Psoas muscle (tissue), 8 donors: ENCODE data around the gene CLDN5. TPM values are rescaled to one million over a fixed set of nuclear protein-coding genes. Genes with fewer than 3 reads are reported as not detected.

ENCODE experiments used
- ATAC-seq, 4 donors: fragments of 200-7000 bp; cut with Tn5 transposase; one replicate each; pipeline ENCODE4 v1.9.1; 2020; ENCODE audit warnings: moderate library complexity in 3 of 4, mild to moderate bottlenecking in 2 of 4
- DNase-seq, 2 donors: peaks; one replicate each; pipeline ENCODE4 v3.0.0-alpha.2; 2020
- H3K27ac ChIP-seq: fragments of 200-600 bp; one replicate; pipeline ENCODE4 v1.8.0; 2022
- H3K27me3 ChIP-seq, 3 donors: fragments of 200-600 bp in 1 of 3; one replicate each; pipeline versions ENCODE4 v1.6.1 to v1.8.0; 2013 to 2022; ENCODE audit warnings: low read length in 2 of 3, mild to moderate bottlenecking in 2 of 3, moderate library complexity in 1 of 3; ENCODE audit not compliant: insufficient read depth in 3 of 3
- H3K36me3 ChIP-seq, 2 donors: fragments of 200-600 bp in 1 of 2; one replicate each; pipeline versions ENCODE4 v1.6.1 to v1.8.0; 2013 to 2022; ENCODE audit warnings: low read depth in 1 of 2, mild to moderate bottlenecking in 1 of 2, moderate library complexity in 1 of 2; ENCODE audit not compliant: insufficient read depth in 1 of 2
- H3K4me1 ChIP-seq: fragments of 200-600 bp; one replicate; pipeline ENCODE4 v1.8.0; 2022
- H3K4me3 ChIP-seq: fragments of 200-600 bp; one replicate; pipeline ENCODE4 v1.8.0; 2022; ENCODE audit warnings: mild to moderate bottlenecking
- H3K9me3 ChIP-seq: fragments of 200-600 bp; one replicate; pipeline ENCODE4 v1.8.0; 2022
- CTCF ChIP-seq: fragments of 200-600 bp; IDR thresholded peaks from one replicate; pipeline ENCODE4 v1.8.0; 2022; ENCODE audit warnings: antibody characterized with exemption
- WGBS, 3 donors: extraction: QIAGEN DNeasy Blood & Tissue Kit; methylation state at CpG; one replicate each; pipeline versions ENCODE4 v1.1.6 to v1.1.7; 2013; 5-methylcytosine and 5-hydroxymethylcytosine counted together
- intact Hi-C, 2 donors: fragments of 100-400 bp; cut with DNase I; formaldehyde crosslinking; loops; one replicate each; pipeline versions ENCODE4 v1.11.0 to v1.14.2; 2022
- polyA plus RNA-seq, 3 donors: library from polyadenylated mRNA; stranded (reverse); fragments of 200-250 nt; gene quantifications; one replicate each; pipeline ENCODE4 v1.2.3, GENCODE V29; 2013
- total RNA-seq, 4 donors: library from RNA; stranded (reverse); fragmentation: NEBNext Ultra II Directional in 2 of 4; extraction: Animal tissue kit (Norgen Biotek cat#: 25700) in 2 of 4; gene quantifications; one replicate each; pipeline versions ENCODE4 v1.2.1 to v1.2.4, GENCODE V29; 2021 to 2023
- donor health status: healthy with polysubstance abuse.
- donor health status: DM: no; HTN: no; CAD: no; lungs with moderate emphysema.
- donor health status: Bipolar disorder and iron deficiency.
- donor health status: healthy.
- donor health status: DM: yes; HTN: yes; CAD: no.
- donor health status: DM: no; HTN: no; CAD: no.
- donor health status: DM: no; HTN: no; CAD: no.
- donor health status: DM: yes; HTN: yes; CAD: no.

Gene CLDN5
- total and polyA plus RNA-seq, 7 donors: 23.0 to 138 (median 42.3) TPM

GRCh38 chr22:19510919-19511341, 13.3 kb downstream of the CLDN5 start:
- Histone ChIP-seq H3K4me3 (no peak overlapping the region), H3K9me3 (no peaks in the 10 kb centered on the region), H3K27me3 (no peaks in the 10 kb centered on the region), H3K27ac (no peak overlapping the region), H3K36me3 (no peaks in the 10 kb centered on the region), H3K4me1 (no peaks in the 10 kb centered on the region)
- TF ChIP-seq CTCF: no peak
- DNase-seq (no peak), ATAC-seq (no peak)
- intact Hi-C loops: no loop called here
- WGBS, 3 donors: 26 to 35% (median 32%) methylated on average over 2 of the region's 2 CpGs

DNA sequence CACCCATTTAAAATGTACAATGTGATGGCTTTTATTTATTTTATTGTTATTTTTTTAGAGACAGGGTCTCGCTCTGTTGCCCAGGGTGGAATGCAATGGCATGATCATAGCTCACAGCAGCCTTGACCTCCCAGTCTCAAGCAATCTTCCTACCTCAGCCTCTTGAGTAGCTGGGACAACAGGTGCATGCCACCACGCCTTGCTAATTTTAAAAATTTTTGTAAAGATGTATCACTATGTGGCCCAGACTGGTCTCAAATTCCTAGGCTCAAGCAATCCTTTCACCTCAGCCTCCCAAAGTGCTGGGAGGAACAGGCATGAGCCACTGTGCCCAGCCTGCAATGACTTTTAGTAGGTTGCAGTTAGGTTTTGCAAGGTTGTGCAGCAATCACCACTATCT, 14.3 kb downstream of the CLDN5 start:
- Histone ChIP-seq H3K4me3 (no peak overlapping the region), H3K9me3 (no peaks in the 10 kb centered on the region), H3K27me3 (no peaks in the 10 kb centered on the region), H3K4me1 (no peaks in the 10 kb centered on the region), H3K27ac (no peak overlapping the region), H3K36me3 (no peaks in the 10 kb centered on the region)
- ATAC-seq (no peak), DNase-seq (no peak)
- no peak for TF ChIP-seq CTCF
- intact Hi-C loops: no loop called here
- WGBS, 3 donors: 75 to 91% (median 78%) methylated on average over 2 of the region's 2 CpGs

GRCh38 chr22:19509191-19509590, 15.0 kb downstream of the CLDN5 start:
- H3K36me3 ChIP-seq: no peaks in the 10 kb centered on the region
- no peaks in the 10 kb centered on the region for H3K4me1 ChIP-seq
- no peak overlapping the region for H3K27ac ChIP-seq
- intact Hi-C loops: no loop called here
- H3K27me3 ChIP-seq: no peaks in the 10 kb centered on the region
- WGBS, 3 donors: 47 to 63% (median 52%) methylated on average over 3 of the region's 3 CpGs
- H3K4me3 ChIP-seq: no peak overlapping the region
- no peak for DNase-seq
- H3K9me3 ChIP-seq: no peaks in the 10 kb centered on the region
- TF ChIP-seq CTCF: no peak
- no peak for ATAC-seq

DNA sequence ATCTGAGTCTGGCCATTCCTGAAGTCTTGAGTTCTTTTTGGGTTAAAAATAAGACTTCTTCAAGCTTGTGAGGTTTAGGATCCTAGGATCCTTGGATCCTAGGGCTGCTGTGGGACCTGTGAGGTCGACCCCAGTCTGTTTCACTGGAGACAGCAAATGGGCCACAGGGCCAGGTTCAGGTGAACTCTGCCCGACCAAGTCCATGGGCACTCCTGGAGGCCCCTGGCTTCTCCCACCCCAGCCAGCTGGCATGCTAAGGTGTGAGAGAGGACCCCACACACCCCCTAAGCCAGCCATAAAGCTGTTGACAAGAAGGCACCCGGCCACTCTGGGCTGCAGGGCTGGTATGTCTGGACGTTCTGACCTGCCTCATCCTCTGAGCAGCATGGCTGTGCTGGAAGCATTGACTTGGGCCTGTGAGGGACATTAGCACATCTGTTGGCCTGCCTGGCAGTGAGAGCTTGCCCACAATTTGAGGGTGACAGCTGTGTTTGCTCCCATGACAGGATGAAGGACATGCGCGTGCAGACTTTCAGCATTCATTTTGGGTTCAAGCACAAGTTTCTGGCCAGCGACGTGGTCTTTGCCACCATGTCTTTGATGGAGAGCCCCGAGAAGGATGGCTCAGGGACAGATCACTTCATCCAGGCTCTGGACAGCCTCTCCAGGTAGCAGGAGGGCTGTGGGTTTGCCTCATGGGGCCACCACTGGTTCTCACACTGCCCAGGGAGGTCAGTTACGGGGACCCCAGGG, 16.0 kb downstream of the CLDN5 start:
- Histone ChIP-seq H3K4me3 (no peak overlapping the region), H3K27me3 (no peaks in the 10 kb centered on the region), H3K36me3 (no peaks in the 10 kb centered on the region), H3K27ac (no peak overlapping the region), H3K9me3 (no peaks in the 10 kb centered on the region), H3K4me1 (no peaks in the 10 kb centered on the region)
- 57 to 82% (median 62%) methylated on average over 10 of the region's 10 CpGs for WGBS, 3 donors
- DNase-seq: no peak
- TF ChIP-seq CTCF: no peak
- ATAC-seq: no peak
- intact Hi-C loops: no loop called here

DNA sequence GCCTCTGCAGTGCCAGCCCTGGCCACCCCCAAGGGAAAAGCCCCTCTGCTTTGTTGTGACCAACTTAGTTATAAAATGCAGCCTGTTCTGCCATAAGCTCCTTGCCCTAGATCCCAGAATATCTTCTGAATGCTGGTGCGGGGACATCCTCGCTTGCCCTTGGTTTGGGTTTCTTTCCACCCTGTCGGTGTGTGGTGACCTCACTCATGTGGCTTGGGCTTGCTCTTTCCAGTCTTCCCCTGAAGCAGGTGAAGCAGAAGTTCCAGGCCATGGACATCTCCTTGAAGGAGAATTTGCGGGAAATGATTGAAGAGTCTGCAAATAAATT, 16.7 kb downstream of the CLDN5 start:
- DNase-seq (no peak), ATAC-seq (no peak)
- TF ChIP-seq CTCF: no peak
- H3K4me1 ChIP-seq: no peaks in the 10 kb centered on the region
- H3K27me3 ChIP-seq: no peaks in the 10 kb centered on the region
- H3K36me3 ChIP-seq: no peaks in the 10 kb centered on the region
- 90 to 96% (median 92%) methylated on average over 4 of the region's 4 CpGs for WGBS, 3 donors
- H3K4me3 ChIP-seq: no peak overlapping the region
- no peaks in the 10 kb centered on the region for H3K9me3 ChIP-seq
- H3K27ac ChIP-seq: no peak overlapping the region
- intact Hi-C loops: no loop called here
